ENCODE measurements around the gene PTPN14.

DNA sequence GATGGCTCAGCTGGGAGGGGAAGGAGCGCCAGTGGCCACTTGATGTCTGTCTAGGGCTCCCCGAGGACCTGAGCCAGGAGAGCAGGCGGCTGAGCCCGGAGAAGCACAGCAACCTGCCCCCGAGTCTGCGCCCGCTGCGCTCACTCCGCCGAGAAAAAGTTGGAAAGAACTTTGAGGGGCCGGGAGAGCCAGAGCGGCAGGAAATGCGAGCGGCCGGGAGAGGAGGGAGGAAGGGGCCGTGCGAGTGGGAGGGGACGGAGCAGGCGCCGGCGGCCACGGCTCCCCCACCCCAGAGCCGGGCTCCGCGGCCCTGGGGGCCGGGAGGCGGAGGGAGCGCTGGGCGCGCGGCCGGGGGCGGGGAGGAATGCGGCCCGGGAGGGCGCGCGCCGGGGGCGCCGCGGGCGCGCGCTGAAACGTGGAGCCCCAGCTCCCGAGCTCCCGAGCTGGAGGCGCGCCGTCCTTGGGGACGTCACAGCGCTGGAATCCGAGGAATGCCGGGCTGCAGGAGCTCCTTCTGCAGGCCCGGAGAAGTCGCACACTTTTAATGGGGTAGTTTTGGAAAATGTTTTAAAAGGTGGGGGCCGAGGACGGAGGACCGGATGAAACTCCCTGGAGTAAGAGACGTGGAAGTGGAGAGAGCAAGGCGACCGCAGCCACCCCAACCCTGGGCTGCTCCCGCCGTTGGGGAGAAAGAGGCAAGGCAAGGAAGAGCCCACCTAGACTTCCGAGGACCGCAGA is at the start of gene PTPN14:
- TF ChIP-seq PPARA (CRISPR knock-in tag; IDR thresholded peaks at IDR 0.05; ENCODE audit: borderline replicate concordance) (no peak), ZNF70 (CRISPR knock-in tag; IDR thresholded peaks at IDR 0.05) (no peak), OSR1 (CRISPR knock-in tag; IDR thresholded peaks at IDR 0.05) (peak; percentile 85; the same call in 1 of the 2 replicates), TCF4 (CRISPR knock-in tag; IDR thresholded peaks at IDR 0.05; ENCODE audit: borderline replicate concordance) (no peak), PATZ1 (CRISPR knock-in tag; IDR thresholded peaks at IDR 0.05; ENCODE audit: borderline replicate concordance) (no peak), CSRNP3 (CRISPR knock-in tag; IDR thresholded peaks at IDR 0.05) (no peak), TOX (CRISPR knock-in tag; IDR thresholded peaks at IDR 0.05; ENCODE audit: borderline replicate concordance) (no peak), ZFP30 (CRISPR knock-in tag; IDR thresholded peaks at IDR 0.05) (no peak), CREB5 (CRISPR knock-in tag; IDR thresholded peaks at IDR 0.05; ENCODE audit: low read depth) (no peak), GLIS3 (CRISPR knock-in tag; IDR thresholded peaks at IDR 0.05) (no peak), CSDC2 (CRISPR knock-in tag; IDR thresholded peaks at IDR 0.05) (peak; percentile 78; the same call in 1 of the 2 replicates)

All from SK-N-SH treated with all-trans-retinoic acid at 6 μM for 48 hours (cell line).